ENCODE measurements around the gene GLG1.
"Not testable (repeated sequence)": the region's sequence is repeated elsewhere in the genome, so short reads cannot be mapped to it uniquely, and the experiment has no call there.

Gene GLG1

DNA sequence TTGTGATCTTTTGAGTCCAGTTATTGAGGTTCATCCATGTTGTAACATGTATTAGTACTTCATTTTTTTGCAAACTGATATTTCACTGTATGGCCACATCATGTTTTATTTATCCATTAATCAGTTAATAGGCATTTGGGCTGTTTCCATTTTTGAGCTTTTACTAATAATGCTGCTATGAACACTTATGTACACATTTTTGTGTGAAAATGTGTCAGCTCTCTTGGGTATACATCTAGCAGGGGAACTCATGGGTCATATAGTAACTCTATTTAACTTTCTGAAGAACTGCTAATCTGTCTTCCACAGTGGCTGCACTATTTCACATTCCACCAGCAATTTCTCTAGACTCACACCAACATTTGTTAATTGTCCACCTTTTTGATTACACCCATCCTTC, 82.0 kb downstream of the GLG1 start:
- FAIRE-seq = no peak
- no peak for TF ChIP-seq CTCF (IDR thresholded peaks at IDR 0.05; ENCODE audit: insufficient read depth, missing control alignments)
- no peak for DNase-seq (ENCODE audit: insufficient read length, low spot score)

DNA sequence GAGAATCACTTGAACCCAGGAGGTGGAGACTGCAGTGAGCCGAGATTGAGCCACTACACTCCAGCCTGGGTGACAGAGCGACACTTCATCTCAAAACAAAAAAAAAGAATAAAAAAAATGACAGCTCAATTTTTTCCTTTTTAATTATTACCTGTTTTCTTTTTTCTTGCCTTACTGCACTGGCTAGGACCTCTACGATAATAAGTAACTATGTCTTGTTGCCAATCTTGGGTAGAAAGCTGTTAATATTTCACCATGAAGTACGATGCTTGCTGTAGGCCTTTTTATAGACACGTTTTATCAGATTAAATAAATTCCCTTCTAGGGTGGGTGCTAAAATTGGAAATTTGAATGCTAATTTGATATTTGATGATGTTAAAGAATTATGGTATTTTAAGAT, 82.8 kb downstream of the GLG1 start:
- no peak for FAIRE-seq
- no peak for TF ChIP-seq CTCF (IDR thresholded peaks at IDR 0.05; ENCODE audit: insufficient read depth, missing control alignments)
- DNase-seq (ENCODE audit: insufficient read length, low spot score) = no peak

DNA sequence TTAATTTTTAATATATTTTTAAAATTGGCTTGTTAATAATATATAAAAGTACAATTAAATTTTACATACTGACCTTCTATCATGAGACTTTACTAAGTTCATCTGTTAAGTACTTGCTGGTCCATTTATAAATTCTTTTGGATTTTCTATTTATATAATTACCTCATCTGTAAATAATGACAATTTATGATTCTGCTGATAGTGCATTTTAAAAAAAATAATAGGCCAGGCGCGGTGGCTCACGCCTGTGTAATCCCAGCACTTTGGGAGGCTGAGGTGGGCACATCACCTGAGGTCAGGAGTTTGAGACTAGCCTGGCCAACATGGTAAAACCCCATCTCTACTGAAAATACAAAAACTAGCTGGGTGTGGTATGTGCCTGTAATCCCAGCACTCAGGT, 83.2 kb downstream of the GLG1 start:
- FAIRE-seq; DNase-seq (ENCODE audit: insufficient read length, low spot score): not testable (repeated sequence)

DNA sequence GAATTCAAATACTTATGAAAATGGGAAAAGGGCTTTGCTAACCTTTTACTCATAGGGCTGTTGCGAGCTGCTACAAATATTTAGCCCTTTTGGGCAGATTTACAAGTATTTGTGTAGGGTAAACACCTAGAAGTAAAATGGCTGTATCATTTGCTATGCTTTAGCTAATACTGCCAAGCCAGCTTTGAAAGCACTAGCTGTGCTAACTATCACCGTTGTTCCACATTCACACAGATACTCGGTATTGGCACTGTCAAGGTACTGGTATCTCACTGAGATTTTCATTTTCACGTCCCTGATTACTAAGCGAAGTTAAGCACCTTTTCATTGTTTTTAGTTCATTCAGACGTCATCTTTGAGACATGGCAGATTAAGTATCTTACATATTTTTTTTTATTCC, 84.8 kb downstream of the GLG1 start:
- no peak for TF ChIP-seq CTCF (IDR thresholded peaks at IDR 0.05; ENCODE audit: insufficient read depth, missing control alignments)
- FAIRE-seq = no peak
- no peak for DNase-seq (ENCODE audit: insufficient read length, low spot score)

DNA sequence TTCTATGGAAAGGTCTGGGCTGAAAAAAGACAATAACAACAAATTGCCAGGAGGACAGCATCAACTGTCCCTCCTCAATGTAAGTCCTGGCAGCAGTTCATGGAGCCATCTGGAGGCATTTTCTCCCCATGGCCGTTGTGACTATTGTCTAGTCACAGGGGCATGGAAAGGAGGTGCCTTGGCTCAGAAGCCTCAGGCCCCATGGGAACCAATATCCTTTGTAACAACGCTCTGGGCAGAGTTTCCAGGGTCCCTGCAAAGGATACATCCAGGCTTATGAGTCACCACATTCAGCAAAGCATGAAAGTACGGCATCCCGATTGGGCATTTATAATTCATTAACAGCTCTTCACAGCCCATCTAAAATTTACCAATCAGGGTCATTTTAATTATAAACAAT, 85.2 kb downstream of the GLG1 start:
- FAIRE-seq = no peak
- DNase-seq (ENCODE audit: insufficient read length, low spot score) = no peak
- TF ChIP-seq CTCF (IDR thresholded peaks at IDR 0.05; ENCODE audit: insufficient read depth, missing control alignments) = no peak

DNA sequence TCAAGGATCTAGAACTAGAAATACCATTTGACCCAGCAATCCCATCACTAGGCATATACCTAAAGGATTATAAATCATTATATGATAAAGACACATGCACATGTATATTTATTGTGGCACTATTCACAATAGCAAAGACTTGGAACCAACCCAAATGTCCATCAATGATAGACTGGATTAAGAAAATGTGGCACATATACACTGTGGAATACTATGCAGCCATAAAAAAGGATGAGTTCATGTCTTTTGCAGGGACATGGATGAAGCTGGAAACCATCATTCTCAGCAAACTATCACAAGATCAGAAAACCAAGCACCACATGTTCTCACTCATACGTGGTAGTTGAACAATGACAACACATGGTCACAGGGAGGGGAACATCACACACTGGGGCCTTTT, 88.0 kb downstream of the GLG1 start:
- DNase-seq (ENCODE audit: insufficient read length, low spot score); FAIRE-seq: not testable (repeated sequence)

DNA sequence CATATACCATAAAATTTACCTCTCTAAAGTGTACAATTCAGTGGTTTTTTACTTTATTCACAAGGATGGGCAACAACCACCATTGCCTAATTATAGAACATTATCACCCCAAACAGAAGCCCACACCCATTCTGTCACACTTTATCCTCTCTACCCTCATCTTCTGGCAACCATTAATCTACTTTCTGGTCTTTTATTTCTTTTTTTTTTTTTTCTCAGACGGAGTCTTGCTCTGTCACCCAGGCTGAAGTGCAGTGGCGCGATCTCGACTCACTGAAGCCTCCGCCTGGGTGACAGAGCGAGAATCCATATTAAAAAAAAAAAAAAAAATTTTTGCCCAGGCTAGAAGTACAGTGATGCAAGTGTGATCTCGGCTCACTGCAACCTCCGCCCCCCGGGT, 95.0 kb downstream of the GLG1 start:
- no peak for TF ChIP-seq CTCF (IDR thresholded peaks at IDR 0.05; ENCODE audit: insufficient read depth, missing control alignments)
- no peak for DNase-seq (ENCODE audit: insufficient read length, low spot score)
- no peak for FAIRE-seq

DNA sequence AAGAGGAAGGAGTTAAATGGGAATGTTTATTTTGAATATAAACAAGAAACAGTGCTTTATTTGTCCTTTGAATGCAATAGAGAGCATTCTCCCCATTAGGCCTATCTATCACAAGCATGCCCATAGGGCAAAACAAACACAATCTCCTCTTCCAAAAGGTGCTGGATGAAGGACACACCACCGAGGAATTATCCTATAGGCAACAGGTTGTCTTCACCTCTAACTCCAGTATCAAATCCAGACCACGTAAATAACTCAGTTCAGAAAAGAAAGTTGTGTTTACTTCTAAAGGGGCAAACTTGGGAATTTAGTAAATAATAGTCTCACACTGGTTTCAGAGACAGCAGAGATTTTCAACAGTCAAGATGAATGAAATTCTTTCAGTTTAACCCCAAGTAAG, 101.9 kb downstream of the GLG1 start:
- TF ChIP-seq CTCF (IDR thresholded peaks at IDR 0.05; ENCODE audit: insufficient read depth, missing control alignments) = no peak
- FAIRE-seq (no peak), DNase-seq (ENCODE audit: insufficient read length, low spot score) (no peak)

Data from D721Med (cell line).